Astrocyte (in vitro differentiated cells and primary cell): ENCODE data around the gene CEACAM20.

Source experiments
- CTCF ChIP-seq: IDR thresholded peaks from 2 replicates; pipeline ENCODE4 v1.5.1; 2011; ENCODE audit warnings: low read depth, mild to moderate bottlenecking, inconsistent platforms, low read length, moderate library complexity; ENCODE audit not compliant: insufficient read depth
- EZH2 ChIP-seq: IDR thresholded peaks from 2 replicates; pipeline ENCODE4 v1.6.1; 2012; ENCODE audit warnings: mild to moderate bottlenecking, low read length, inconsistent platforms; ENCODE audit not compliant: insufficient read depth

GRCh38 chr19:44498988-44499387, 30.5 kb downstream of the CEACAM20 start:
- TF ChIP-seq CTCF (no peak), EZH2 (no peak)
